Rectal smooth muscle tissue (tissue), 1 donor: ENCODE data around the gene GALNT13.

ENCODE experiments used
- H3K27ac ChIP-seq: one replicate; pipeline ENCODE4 v1.7.0; 2013; ENCODE audit warnings: low read depth, low read length, inconsistent platforms
- H3K27me3 ChIP-seq: one replicate; pipeline ENCODE4 v1.7.0; 2013; ENCODE audit warnings: low read length; ENCODE audit not compliant: control insufficient read depth, insufficient read depth
- H3K36me3 ChIP-seq: one replicate; pipeline ENCODE4 v1.7.0; 2013; ENCODE audit warnings: low read length; ENCODE audit not compliant: control insufficient read depth, insufficient read depth
- H3K4me1 ChIP-seq: one replicate; pipeline ENCODE4 v1.7.0; 2013; ENCODE audit warnings: low read length; ENCODE audit not compliant: control insufficient read depth, insufficient read depth
- H3K4me3 ChIP-seq: one replicate; pipeline ENCODE4 v1.7.0; 2013; ENCODE audit warnings: low read length
- H3K9ac ChIP-seq: one replicate; pipeline ENCODE4 v1.7.0; 2013; ENCODE audit warnings: low read length

GALNT13 gene

GRCh38 chr2:154067124-154067523 lies 195.4 kb downstream of the GALNT13 start:
- no peak overlapping the region for H3K4me3 ChIP-seq
- H3K27me3 ChIP-seq: no peaks in the 10 kb centered on the region
- H3K27ac ChIP-seq: no peak overlapping the region
- H3K4me1 ChIP-seq: no peaks in the 10 kb centered on the region
- H3K9ac ChIP-seq: no peak overlapping the region
- no peaks in the 10 kb centered on the region for H3K36me3 ChIP-seq

- H3K27me3 ChIP-seq: no peaks in the 10 kb centered on the region
- H3K4me1 ChIP-seq: no peaks in the 10 kb centered on the region
- H3K27ac ChIP-seq: no peak overlapping the region
- H3K4me3 ChIP-seq: no peak overlapping the region
- H3K36me3 ChIP-seq: no peaks in the 10 kb centered on the region
- H3K9ac ChIP-seq: no peak overlapping the region
Measured at GRCh38 chr2:154078926-154079325, 207.2 kb downstream of the GALNT13 start.

GRCh38 chr2:154092571-154092970 lies 220.8 kb downstream of the GALNT13 start:
- H3K4me3 ChIP-seq: no peak overlapping the region
- no peak overlapping the region for H3K9ac ChIP-seq
- no peaks in the 10 kb centered on the region for H3K27me3 ChIP-seq
- H3K27ac ChIP-seq: no peak overlapping the region
- no peaks in the 10 kb centered on the region for H3K4me1 ChIP-seq
- H3K36me3 ChIP-seq: no peaks in the 10 kb centered on the region

GRCh38 chr2:154093856-154094255 lies 222.1 kb downstream of the GALNT13 start:
- Histone ChIP-seq H3K27me3 (no peaks in the 10 kb centered on the region), H3K27ac (no peak overlapping the region), H3K9ac (no peak overlapping the region), H3K4me1 (no peaks in the 10 kb centered on the region), H3K4me3 (no peak overlapping the region), H3K36me3 (no peaks in the 10 kb centered on the region)

- Histone ChIP-seq H3K4me1 (no peaks in the 10 kb centered on the region), H3K4me3 (no peak overlapping the region), H3K27me3 (no peaks in the 10 kb centered on the region), H3K27ac (no peak overlapping the region), H3K9ac (no peak overlapping the region), H3K36me3 (no peaks in the 10 kb centered on the region)
Measured at GRCh38 chr2:154097833-154098398, 226.2 kb downstream of the GALNT13 start.

GRCh38 chr2:154120706-154121105 lies 249.0 kb downstream of the GALNT13 start:
- no peak overlapping the region for H3K4me3 ChIP-seq
- H3K9ac ChIP-seq: no peak overlapping the region
- no peaks in the 10 kb centered on the region for H3K4me1 ChIP-seq
- H3K36me3 ChIP-seq: no peaks in the 10 kb centered on the region
- no peaks in the 10 kb centered on the region for H3K27me3 ChIP-seq
- H3K27ac ChIP-seq: no peak overlapping the region

- H3K4me1 ChIP-seq: no peaks in the 10 kb centered on the region
- no peak overlapping the region for H3K9ac ChIP-seq
- no peak overlapping the region for H3K27ac ChIP-seq
- H3K4me3 ChIP-seq: no peak overlapping the region
- H3K36me3 ChIP-seq: no peaks in the 10 kb centered on the region
- H3K27me3 ChIP-seq: no peaks in the 10 kb centered on the region
Measured at GRCh38 chr2:154125891-154126290, 254.2 kb downstream of the GALNT13 start.

- Histone ChIP-seq H3K36me3 (no peaks in the 10 kb centered on the region), H3K4me3 (no peak overlapping the region), H3K27ac (no peak overlapping the region), H3K9ac (no peak overlapping the region), H3K4me1 (no peaks in the 10 kb centered on the region), H3K27me3 (no peaks in the 10 kb centered on the region)
Measured at GRCh38 chr2:154130821-154131220, 259.1 kb downstream of the GALNT13 start.

- H3K27me3 ChIP-seq: no peaks in the 10 kb centered on the region
- H3K36me3 ChIP-seq: no peaks in the 10 kb centered on the region
- no peak overlapping the region for H3K9ac ChIP-seq
- no peak overlapping the region for H3K27ac ChIP-seq
- H3K4me1 ChIP-seq: no peaks in the 10 kb centered on the region
- H3K4me3 ChIP-seq: no peak overlapping the region
Measured at GRCh38 chr2:154132827-154133226, 261.1 kb downstream of the GALNT13 start.

GRCh38 chr2:154133823-154134222 lies 262.1 kb downstream of the GALNT13 start:
- Histone ChIP-seq H3K4me3 (no peak overlapping the region), H3K27ac (no peak overlapping the region), H3K9ac (no peak overlapping the region), H3K36me3 (no peaks in the 10 kb centered on the region), H3K4me1 (no peaks in the 10 kb centered on the region), H3K27me3 (no peaks in the 10 kb centered on the region)

GRCh38 chr2:154140249-154141025 lies 268.7 kb downstream of the GALNT13 start:
- H3K27me3 ChIP-seq: no peaks in the 10 kb centered on the region

GRCh38 chr2:154142480-154142879 lies 270.8 kb downstream of the GALNT13 start:
- Histone ChIP-seq H3K27ac (no peak overlapping the region), H3K9ac (no peak overlapping the region), H3K4me3 (no peak overlapping the region), H3K36me3 (no peaks in the 10 kb centered on the region), H3K27me3 (no peaks in the 10 kb centered on the region), H3K4me1 (no peaks in the 10 kb centered on the region)

More at GRCh38 chr2:154140249-154141025, 268.7 kb downstream of the GALNT13 start:
- no peaks in the 10 kb centered on the region for H3K4me1 ChIP-seq
- no peak overlapping the region for H3K4me3 ChIP-seq
- no peak overlapping the region for H3K27ac ChIP-seq
- no peaks in the 10 kb centered on the region for H3K36me3 ChIP-seq
- no peak overlapping the region for H3K9ac ChIP-seq

- Histone ChIP-seq H3K9ac (no peak overlapping the region), H3K36me3 (no peaks in the 10 kb centered on the region), H3K27ac (no peak overlapping the region), H3K4me1 (no peaks in the 10 kb centered on the region), H3K27me3 (no peaks in the 10 kb centered on the region), H3K4me3 (no peak overlapping the region)
Measured at GRCh38 chr2:154143105-154143504, 271.4 kb downstream of the GALNT13 start.
